Activated naive CD8-positive, alpha-beta T cell treated with anti-CD3 and anti-CD28 coated beads, Interleukin-2, amount 50 U/mL, for 16 hours (primary cell): ENCODE data around the gene SART3.
"Not testable (repeated sequence)": the region's sequence is repeated elsewhere in the genome, so short reads cannot be mapped to it uniquely, and the experiment has no call there.

ENCODE experiments used
- DNase-seq: peaks from one replicate; pipeline ENCODE4 v3.0.0-alpha.2; 2020; ENCODE audit warnings: low read depth, low spot score

The SART3 gene

GRCh38 chr12:108518716-108519496 is 42.1 kb downstream of the SART3 start:
- no peak for DNase-seq

DNA sequence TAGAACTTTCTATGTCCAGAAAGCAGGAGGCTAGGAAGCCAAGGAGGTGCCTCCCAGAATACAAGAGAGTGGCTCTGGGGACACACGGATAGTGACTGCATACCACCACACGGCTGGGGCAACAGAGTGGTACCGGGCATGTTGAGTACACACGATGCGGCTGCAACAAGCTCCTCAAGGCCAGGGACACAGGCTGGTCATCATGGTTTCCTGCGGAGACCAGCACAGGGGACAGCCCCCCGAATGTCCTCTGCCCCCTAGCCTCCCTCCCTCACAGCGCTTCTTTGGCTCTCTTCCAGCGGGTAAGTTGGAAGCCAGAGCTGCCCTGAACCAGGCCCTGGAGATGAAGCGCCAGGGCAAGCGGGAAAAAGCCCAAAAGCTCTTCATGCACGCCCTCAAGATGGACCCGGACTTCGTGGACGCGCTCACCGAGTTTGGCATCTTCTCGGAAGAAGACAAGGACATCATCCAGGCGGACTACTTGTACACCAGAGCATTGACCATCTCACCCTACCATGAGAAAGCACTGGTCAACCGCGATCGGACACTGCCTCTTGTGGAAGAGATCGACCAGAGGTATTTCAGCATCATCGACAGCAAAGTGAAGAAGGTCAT is 42.8 kb downstream of the SART3 start:
- DNase-seq = no peak

DNA sequence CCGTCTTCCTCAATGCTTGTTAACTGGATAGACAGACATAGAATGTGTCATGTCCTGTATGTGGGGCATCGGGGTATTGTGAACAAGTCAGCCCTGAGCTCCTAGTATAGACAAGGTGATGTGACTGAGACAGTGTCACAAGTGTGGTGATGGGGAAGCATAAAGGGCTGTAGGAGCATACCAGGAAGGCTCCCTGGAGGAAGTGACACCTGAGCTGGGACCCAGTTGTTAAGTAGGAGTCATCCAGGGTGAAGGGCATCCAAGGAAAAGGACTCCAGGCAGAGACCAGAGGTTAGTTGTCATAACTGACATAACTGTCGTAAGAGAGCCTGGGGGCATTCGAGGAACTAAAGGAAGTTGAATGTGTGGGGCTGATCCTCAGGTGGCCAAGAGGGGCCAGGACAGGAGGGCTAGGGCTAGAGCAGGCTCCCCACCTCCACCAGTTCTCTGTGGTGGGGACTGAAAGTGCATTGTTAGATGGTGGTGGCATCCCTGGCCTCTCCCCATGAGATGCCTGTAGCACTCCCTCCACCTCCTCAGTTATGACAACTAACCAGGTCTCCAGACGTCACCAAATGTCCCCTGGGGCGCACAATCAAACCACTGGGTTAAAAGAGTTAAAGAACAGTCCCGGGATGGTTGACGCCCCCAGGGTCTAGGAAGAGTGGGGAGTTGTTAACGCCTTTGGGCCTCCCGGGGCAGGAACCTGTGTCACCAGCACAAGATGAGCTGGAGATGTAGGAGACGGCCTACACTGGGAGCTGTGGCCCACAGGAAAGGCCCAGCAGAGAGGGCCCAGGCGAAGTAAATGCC is 43.5 kb downstream of the SART3 start:
- no peak for DNase-seq

GRCh38 chr12:108516511-108517275 is 44.3 kb downstream of the SART3 start:
- no peak for DNase-seq

- no peak for DNase-seq
Measured at GRCh38 chr12:108515916-108516315, 45.1 kb downstream of the SART3 start.

DNA sequence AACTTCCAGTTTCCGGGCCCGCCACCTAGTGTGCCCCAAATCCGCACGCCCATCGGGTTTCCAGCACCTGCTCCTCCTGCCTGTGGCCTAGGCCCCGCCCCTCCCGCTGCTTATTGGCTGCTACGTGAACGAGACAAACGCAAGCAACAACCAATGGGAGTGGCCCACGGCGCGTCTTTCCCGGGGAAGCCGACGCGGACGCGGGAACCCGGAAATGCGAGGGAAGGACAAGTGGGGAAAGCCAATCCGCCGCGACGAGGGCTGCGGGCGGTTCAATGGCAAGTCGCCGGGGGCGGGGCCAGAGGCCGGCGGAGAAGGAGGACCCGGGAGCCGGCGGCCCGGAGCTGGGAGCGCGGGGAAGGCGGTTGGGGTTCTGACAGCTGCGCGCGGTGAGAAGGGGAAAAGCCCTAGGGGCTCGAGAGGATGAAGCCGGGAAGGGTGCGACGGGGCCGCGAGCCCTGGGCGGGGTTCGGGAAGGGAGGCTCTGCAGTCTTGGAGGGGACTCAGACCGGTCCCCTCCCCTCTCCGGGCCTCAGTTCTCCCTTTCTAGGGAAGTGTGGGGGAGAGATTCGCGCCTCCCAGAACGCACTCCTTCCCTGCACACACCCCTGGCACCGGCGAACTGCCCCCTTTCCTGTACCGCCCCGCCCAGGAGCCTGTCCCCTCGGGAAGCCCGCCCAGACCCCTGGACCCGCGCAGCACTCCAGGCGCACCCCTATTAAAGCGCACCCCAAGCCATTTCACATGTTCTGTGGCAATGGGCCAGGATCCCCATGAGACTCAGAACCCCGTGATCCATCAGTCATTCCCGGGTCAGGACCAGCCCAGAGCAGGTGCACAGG is 45.8 kb downstream of the SART3 start, which contains the start of gene FICD:
Gene FICD (plus strand): TSS at position 305 of the 842 bp plus-strand sequence. CDS start 1,696 bp downstream, outside the sequence.
- peak; percentile 99 for DNase-seq

- DNase-seq = no peak
Measured at GRCh38 chr12:108514468-108514972, 46.5 kb downstream of the SART3 start.

DNA sequence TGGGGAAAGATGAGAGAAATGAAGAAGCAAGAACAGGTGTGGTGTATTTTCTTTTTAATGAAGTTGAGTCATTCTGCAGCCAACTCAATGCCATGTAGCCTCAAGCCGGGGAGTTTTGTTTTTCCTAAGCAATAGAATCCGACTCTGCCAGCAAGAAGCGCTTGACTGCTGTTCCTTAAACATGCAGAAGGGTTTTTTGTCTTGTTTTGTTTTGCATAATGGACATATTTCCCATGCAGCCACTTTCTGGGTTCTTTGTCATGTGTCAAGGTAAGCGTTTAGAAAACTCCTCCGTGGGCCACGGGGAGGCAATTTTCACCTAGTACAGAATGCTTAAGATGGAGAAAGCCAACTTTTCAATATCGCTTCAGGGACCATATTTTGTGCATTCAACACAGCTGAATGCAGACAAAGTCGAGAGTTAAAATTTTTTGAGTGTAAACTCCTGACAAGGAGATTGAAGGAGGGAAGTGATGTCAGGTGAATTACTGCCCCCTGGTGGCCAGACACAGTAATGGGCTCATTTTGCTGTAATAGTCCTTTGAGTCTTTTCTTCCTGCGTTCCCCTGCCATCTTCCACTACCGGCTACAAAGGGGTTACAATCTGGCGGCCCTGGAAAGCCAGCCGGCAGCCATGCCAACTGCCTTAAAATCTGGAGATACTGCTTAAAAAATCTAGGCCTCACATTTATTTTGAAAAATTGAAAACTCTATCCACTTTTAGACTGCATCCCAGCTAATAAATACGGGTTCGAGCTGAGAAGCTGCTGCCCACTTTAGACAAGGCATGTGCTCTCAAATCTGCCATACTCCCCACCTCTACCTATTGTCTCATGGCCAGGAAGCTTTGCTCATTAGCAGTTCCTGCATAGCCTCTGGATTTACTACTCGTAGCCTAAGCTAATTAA is 49.1 kb downstream of the SART3 start:
- DNase-seq = peak; percentile 55

DNA sequence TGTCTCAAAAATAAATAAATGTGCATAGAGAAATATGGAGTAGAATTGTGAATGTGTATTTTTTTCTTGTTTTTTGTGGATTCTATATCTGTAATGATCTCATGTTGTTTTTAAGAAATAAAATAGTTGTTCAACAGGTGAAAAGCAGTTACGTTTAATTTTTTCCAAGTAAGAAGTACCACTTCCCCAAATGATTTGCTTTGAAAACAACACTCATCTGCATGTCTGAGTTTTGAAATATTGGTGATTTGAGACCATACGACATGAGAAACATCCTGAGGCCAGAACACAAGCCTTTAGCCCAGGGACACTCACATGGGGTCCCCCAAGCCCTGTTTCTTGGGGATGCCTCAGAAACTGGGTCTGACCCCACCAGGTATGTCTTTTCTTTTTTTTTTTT is 50.1 kb downstream of the SART3 start:
- no peak for DNase-seq

DNA sequence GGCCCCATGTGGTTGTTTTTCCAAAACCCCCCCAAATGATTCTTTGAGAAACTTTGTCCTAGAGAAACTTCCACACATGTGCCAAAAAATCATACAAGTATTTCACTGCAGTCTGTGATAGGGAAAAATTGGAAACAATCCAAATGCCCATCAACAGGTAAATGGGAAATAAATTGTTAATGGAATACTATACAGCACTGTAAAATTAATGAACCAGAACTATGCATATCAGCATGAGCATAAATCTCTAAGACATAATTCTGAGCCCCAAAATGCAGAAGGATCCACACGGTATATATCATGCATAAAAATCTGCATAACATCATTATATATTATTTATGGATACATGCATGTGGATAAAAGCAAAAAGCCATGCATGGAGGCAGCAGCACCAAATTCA is 51.2 kb downstream of the SART3 start:
- no peak for DNase-seq

DNA sequence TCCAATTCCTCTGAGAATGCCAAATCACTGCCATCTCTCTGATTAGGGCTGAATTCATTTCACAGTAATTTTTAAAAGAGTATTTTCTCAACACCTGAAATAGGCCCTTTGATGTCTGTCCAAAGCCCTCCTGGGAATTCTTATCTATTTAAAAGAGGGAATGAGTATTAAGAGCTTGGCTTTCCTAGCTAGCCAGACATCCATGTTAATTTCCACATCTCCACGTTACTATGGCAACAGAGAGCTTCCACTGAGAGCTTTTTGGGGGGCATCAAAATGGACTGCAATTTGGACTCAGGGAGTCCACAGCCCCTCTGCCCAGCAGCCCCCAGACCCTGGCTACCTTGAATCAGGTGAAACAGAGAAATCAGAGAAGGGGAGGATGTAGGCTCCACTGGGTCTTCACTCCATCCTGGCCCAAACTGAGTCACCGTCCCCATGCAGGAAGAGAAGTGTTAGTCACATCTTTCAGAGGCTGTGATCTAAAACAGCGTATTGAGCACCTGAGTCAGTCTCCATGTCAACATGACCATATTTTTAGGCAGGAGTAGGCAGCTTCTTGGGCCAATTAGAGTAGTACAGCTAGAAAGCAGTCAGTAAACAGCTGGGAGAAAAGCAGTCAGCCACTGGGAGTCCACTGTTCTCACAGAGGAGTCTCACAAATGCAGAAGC is 52.9 kb downstream of the SART3 start:
- DNase-seq = no peak

DNA sequence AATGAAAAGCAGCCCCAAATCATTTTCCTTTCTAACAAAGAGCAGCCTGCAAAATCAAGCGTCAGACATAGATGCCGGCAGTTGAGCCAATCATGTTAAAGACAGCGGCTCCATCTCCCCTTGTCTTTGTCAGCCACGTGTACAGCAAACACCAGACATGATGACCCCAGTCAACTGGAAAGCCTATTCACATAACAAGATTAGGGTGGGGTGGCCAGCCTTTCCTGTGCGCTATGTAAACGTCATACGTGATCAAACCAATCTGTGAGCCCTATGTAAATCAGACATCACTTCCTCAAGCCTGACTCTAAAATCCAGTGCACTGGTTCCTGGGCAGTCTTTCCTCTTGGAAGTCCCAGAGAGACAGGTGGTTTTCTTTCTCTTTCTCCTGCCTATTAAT is 55.8 kb downstream of the SART3 start:
- no peak for DNase-seq

DNA sequence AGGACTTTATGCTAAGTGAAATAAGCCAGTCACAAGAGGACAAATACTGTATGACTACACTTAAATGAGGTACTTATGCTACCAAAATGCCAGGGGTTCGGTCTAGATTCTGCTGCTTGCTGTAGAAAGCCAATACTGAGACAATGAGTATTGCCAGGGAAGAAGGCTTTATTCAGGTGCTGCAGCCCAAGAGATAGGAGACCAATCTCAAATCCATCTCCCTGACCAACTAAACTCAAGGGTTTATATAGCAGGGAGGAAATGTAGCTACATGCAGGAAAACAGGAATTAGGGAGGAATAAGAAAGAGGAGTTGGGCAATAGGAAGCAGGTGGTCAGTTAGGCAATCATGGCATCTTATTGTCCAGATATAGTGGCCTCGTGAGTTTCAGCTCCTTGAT is 58.1 kb downstream of the SART3 start:
- DNase-seq = no peak

DNA sequence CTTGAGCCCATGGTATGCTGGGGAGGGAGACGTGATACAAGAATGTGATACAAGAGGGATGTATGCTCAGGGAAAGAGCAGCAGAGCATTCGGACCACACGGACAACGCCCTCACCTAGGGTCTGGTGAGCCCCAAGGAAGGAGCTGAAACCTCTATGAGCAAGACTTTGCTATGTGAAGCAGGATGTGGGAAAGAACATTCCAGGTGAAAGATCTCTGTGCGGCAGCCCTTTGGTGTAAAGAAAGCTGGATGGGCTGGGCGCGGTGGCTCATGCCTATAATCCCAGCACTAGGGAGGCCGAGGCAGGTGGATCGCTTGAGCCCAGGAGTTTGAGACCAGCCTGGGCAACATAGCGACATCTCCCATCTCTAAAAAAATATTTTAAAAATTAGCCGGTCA is 62.8 kb downstream of the SART3 start:
- DNase-seq = no peak

DNA sequence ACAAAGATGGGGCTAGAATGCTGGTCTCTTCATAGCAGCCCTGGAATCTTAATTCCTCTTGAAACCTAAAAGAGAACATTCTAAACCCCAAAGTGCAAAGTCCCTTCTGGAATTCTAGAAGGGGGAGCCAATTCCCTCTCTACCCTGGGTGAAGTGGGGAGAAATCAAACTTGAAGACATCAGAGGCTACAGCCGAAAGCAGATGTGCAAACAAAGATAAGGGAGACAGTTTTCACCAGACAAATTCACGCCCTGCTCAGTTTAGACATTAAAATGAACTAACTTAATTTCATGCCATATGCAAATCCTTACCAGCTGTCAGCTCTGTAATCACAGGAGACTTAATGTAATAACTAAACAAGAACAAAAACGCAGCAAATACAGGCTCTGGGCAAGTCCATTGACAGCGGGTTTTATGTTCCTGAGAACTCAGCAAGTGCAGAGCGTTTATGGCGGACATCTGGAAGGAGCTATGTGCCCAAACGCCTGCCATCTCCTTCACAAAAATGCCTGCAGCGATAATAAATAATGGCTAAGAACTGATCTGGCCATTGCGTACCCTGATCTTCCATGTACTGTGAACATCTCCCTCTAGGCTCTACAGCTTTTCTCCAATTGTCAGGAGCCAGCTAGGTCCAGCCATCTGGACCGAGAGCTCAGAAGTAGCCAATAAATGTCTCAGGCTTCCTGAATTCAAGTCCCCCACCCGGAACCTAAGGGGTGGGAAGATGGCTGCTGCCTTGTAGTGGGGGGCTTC is 65.0 kb downstream of the SART3 start:
- DNase-seq = no peak

- DNase-seq = no peak
Measured at GRCh38 chr12:108495054-108495453, 65.9 kb downstream of the SART3 start.

DNA sequence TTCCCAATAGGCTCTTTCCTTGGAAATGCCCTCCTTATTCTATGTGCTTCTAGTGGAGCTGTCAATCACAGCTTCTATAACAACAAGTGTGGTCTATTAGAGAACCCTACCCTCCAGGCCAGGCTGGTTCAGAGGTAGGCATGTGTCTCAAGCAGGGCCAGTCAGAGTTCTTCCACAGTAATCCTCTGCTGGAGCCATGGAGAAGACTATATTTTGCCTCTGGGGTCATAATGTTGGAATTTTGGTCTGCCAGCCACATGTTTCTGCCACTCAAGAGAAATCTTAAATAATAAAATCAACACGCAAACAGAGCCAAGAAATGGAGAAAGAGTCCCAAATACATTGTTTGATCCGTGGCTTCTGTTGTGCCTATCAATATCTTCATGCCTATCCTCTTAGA is 69.7 kb downstream of the SART3 start:
- DNase-seq = no peak

DNA sequence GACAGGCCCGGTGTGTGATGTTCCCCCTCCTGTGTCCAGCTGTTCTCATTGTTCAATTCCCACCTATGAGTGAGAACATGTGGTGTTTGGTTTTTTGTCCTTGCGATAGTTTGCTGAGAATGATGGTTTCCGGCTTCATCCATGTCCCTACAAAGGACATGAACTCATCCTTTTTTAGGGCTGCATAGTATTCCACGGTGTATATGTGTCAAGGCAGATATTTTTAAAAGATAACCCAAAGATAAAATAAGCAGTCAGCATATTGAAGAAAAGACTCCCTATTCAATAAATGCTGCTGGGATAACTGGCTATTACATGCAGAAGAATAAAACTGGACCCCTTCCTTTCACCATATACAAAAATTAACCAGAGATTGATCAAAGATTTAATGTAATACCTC is 73.9 kb downstream of the SART3 start:
- DNase-seq = not testable (repeated sequence)
